Activated T-cell treated with anti-CD3 and anti-CD28 coated beads, Interleukin-2, amount 50 U/mL, for 72 hours (primary cell): Measurements from ENCODE around the gene SDK1. TPM values are rescaled to one million over a fixed set of nuclear protein-coding genes. Genes with fewer than 3 reads are reported as not detected.

Experiments
- ATAC-seq, 2 donors: fragments of 150-1000 bp; cut with Tn5 transposase; replicated peaks in 1 of 2; 2 replicates each; pipeline ENCODE4 v1.10.0; 2021; ENCODE audit warnings: moderate library complexity in 2 of 2, mild to moderate bottlenecking in 1 of 2
- DNase-seq, 2 donors: peaks; one replicate each; pipeline ENCODE4 v3.0.0; 2021 to 2022; ENCODE audit warnings: mixed read lengths in 1 of 2
- H3K27ac Mint-ChIP-seq: one replicate; pipeline ENCODE4 v1.8.0; 2022; ENCODE audit warnings: mild to moderate bottlenecking, moderate library complexity, mixed read lengths
- H3K27me3 Mint-ChIP-seq: one replicate; pipeline ENCODE4 v1.8.0; 2022; ENCODE audit warnings: low read depth, mixed read lengths
- H3K36me3 Mint-ChIP-seq, 2 donors: one replicate each; pipeline ENCODE4 v1.8.0; 2022; ENCODE audit warnings: mixed read lengths in 2 of 2, mild to moderate bottlenecking in 1 of 2; ENCODE audit not compliant: insufficient read depth in 2 of 2
- H3K4me1 Mint-ChIP-seq: one replicate; pipeline ENCODE4 v1.8.0; 2022; ENCODE audit warnings: low read depth, mixed read lengths
- H3K4me3 Mint-ChIP-seq, 2 donors: one replicate each; pipeline ENCODE4 v1.8.0; 2022; ENCODE audit warnings: mild to moderate bottlenecking in 2 of 2, mixed read lengths in 2 of 2, moderate library complexity in 2 of 2
- H3K9me3 Mint-ChIP-seq, 2 donors: one replicate each; pipeline ENCODE4 v1.8.0; 2022; ENCODE audit warnings: mixed read lengths in 2 of 2
- total RNA-seq, 2 donors: library from RNA; stranded (reverse); gene quantifications; one replicate each; pipeline ENCODE4 v1.2.3, GENCODE V29; 2022

Gene SDK1
- total RNA-seq, 2 donors from 2014 or later, result 6.1 to 6.3 TPM

GRCh38 chr7:3481435-3481834 lies 180.4 kb downstream of the SDK1 start:
- H3K36me3 Mint-ChIP-seq, result no peaks in the 10 kb centered on the region
- peaks cover 0 to 2% of the 10 kb centered on the region in 2 donors for H3K9me3 Mint-ChIP-seq
- DNase-seq, result no peak
- ATAC-seq, result no peak
- no peak overlapping the region for H3K27ac Mint-ChIP-seq
- no peaks in the 10 kb centered on the region for H3K4me1 Mint-ChIP-seq
- H3K4me3 Mint-ChIP-seq, result no peak overlapping the region
- H3K27me3 Mint-ChIP-seq, result no peaks in the 10 kb centered on the region

- no peaks in the 10 kb centered on the region for H3K27me3 Mint-ChIP-seq
- no peaks in the 10 kb centered on the region for H3K36me3 Mint-ChIP-seq
- no peak overlapping the region for H3K4me3 Mint-ChIP-seq
- DNase-seq (no peak), ATAC-seq (no peak)
- H3K27ac Mint-ChIP-seq, result no peak overlapping the region
- H3K9me3 Mint-ChIP-seq, result peaks cover 0 to 2% of the 10 kb centered on the region in 2 donors
- H3K4me1 Mint-ChIP-seq, result no peaks in the 10 kb centered on the region
Observed at GRCh38 chr7:3482147-3482921, 181.3 kb downstream of the SDK1 start.

GRCh38 chr7:3486841-3487240 lies 185.8 kb downstream of the SDK1 start:
- DNase-seq (no peak), ATAC-seq (no peak)
- H3K4me3 Mint-ChIP-seq, result no peak overlapping the region
- no peaks in the 10 kb centered on the region for H3K27me3 Mint-ChIP-seq
- H3K4me1 Mint-ChIP-seq, result no peaks in the 10 kb centered on the region
- H3K9me3 Mint-ChIP-seq, result no peaks in the 10 kb centered on the region
- H3K36me3 Mint-ChIP-seq, result no peaks in the 10 kb centered on the region
- H3K27ac Mint-ChIP-seq, result no peak overlapping the region

GRCh38 chr7:3488829-3489228 lies 187.8 kb downstream of the SDK1 start:
- Mint-ChIP-seq H3K4me1 (peaks cover 9% of the 10 kb centered on the region), H3K27ac (no peak overlapping the region), H3K27me3 (no peaks in the 10 kb centered on the region), H3K4me3 (no peak overlapping the region), H3K36me3 (no peaks in the 10 kb centered on the region), H3K9me3 (no peaks in the 10 kb centered on the region)
- DNase-seq (no peak), ATAC-seq (no peak)

GRCh38 chr7:3493499-3493898 lies 192.4 kb downstream of the SDK1 start:
- peak; percentile 43 to 79 for ATAC-seq

GRCh38 chr7:3494947-3495346 lies 193.9 kb downstream of the SDK1 start:
- peak in 1 of 2 donors; percentile 13 for DNase-seq

More at GRCh38 chr7:3493499-3493898, 192.4 kb downstream of the SDK1 start:
- peaks cover 23% of the 10 kb centered on the region for H3K4me1 Mint-ChIP-seq
- H3K36me3 Mint-ChIP-seq, result no peaks in the 10 kb centered on the region
- peak overlapping the region in 1 of 2 donors; percentile 52 for H3K4me3 Mint-ChIP-seq
- no peaks in the 10 kb centered on the region for H3K9me3 Mint-ChIP-seq
- no peak for DNase-seq
- H3K27me3 Mint-ChIP-seq, result no peaks in the 10 kb centered on the region
- H3K27ac Mint-ChIP-seq, result peak overlapping the region; percentile 51

GRCh38 chr7:3495530-3495929 lies 194.5 kb downstream of the SDK1 start:
- ATAC-seq, result no peak
- no peak overlapping the region for H3K27ac Mint-ChIP-seq
- H3K9me3 Mint-ChIP-seq, result peaks cover 5 to 7% of the 10 kb centered on the region in 2 donors
- DNase-seq, result no peak
- H3K27me3 Mint-ChIP-seq, result no peaks in the 10 kb centered on the region
- H3K36me3 Mint-ChIP-seq, result peaks cover 6 to 7% of the 10 kb centered on the region in 2 donors
- peaks cover 23% of the 10 kb centered on the region for H3K4me1 Mint-ChIP-seq
- H3K4me3 Mint-ChIP-seq, result no peak overlapping the region

More at GRCh38 chr7:3494947-3495346, 193.9 kb downstream of the SDK1 start:
- Mint-ChIP-seq H3K27ac (no peak overlapping the region), H3K4me1 (peaks cover 23% of the 10 kb centered on the region), H3K36me3 (peaks cover 4% of the 10 kb centered on the region in 2 donors), H3K9me3 (peaks cover 4 to 5% of the 10 kb centered on the region in 2 donors), H3K4me3 (peak overlapping the region in 1 of 2 donors; percentile 20), H3K27me3 (no peaks in the 10 kb centered on the region)
- ATAC-seq, result peak; percentile 56 to 64

- ATAC-seq (no peak), DNase-seq (no peak)
- Mint-ChIP-seq H3K36me3 (peaks cover 8 to 10% of the 10 kb centered on the region in 2 donors), H3K27me3 (no peaks in the 10 kb centered on the region), H3K4me1 (peaks cover 23% of the 10 kb centered on the region), H3K27ac (no peak overlapping the region), H3K9me3 (peaks cover 6 to 8% of the 10 kb centered on the region in 2 donors), H3K4me3 (no peak overlapping the region)
Observed at GRCh38 chr7:3495954-3496353, 194.9 kb downstream of the SDK1 start.

GRCh38 chr7:3497796-3498195 lies 196.7 kb downstream of the SDK1 start:
- Mint-ChIP-seq H3K9me3 (peaks cover 8 to 12% of the 10 kb centered on the region in 2 donors), H3K4me3 (no peak overlapping the region), H3K27me3 (no peaks in the 10 kb centered on the region), H3K36me3 (peaks cover 9 to 14% of the 10 kb centered on the region in 2 donors), H3K4me1 (peaks cover 23% of the 10 kb centered on the region), H3K27ac (no peak overlapping the region)
- ATAC-seq (no peak), DNase-seq (no peak)

GRCh38 chr7:3501671-3502070 lies 200.6 kb downstream of the SDK1 start:
- Mint-ChIP-seq H3K4me1 (no peaks in the 10 kb centered on the region), H3K27ac (no peak overlapping the region), H3K4me3 (no peak overlapping the region), H3K36me3 (peaks cover 9 to 23% of the 10 kb centered on the region in 2 donors), H3K9me3 (peaks cover 9 to 18% of the 10 kb centered on the region in 2 donors), H3K27me3 (no peaks in the 10 kb centered on the region)
- ATAC-seq (no peak), DNase-seq (no peak)

- Mint-ChIP-seq H3K9me3 (peaks cover 7 to 25% of the 10 kb centered on the region in 2 donors), H3K27me3 (no peaks in the 10 kb centered on the region), H3K27ac (no peak overlapping the region), H3K4me1 (no peaks in the 10 kb centered on the region), H3K36me3 (peaks cover 15 to 30% of the 10 kb centered on the region in 2 donors), H3K4me3 (no peak overlapping the region)
- no peak for DNase-seq
- no peak for ATAC-seq
Observed at GRCh38 chr7:3504384-3504783, 203.3 kb downstream of the SDK1 start.

GRCh38 chr7:3510101-3511020 lies 209.3 kb downstream of the SDK1 start:
- ATAC-seq, result no peak
- Mint-ChIP-seq H3K4me3 (no peak overlapping the region), H3K9me3 (peaks cover 1 to 12% of the 10 kb centered on the region in 2 donors), H3K27ac (no peak overlapping the region), H3K36me3 (peaks cover 7 to 11% of the 10 kb centered on the region in 2 donors), H3K4me1 (no peaks in the 10 kb centered on the region), H3K27me3 (no peaks in the 10 kb centered on the region)
- no peak for DNase-seq

- H3K27ac Mint-ChIP-seq, result no peak overlapping the region
- H3K27me3 Mint-ChIP-seq, result no peaks in the 10 kb centered on the region
- DNase-seq (no peak), ATAC-seq (no peak)
- H3K4me1 Mint-ChIP-seq, result no peaks in the 10 kb centered on the region
- H3K36me3 Mint-ChIP-seq, result no peaks in the 10 kb centered on the region
- no peaks in the 10 kb centered on the region for H3K9me3 Mint-ChIP-seq
- no peak overlapping the region for H3K4me3 Mint-ChIP-seq
Observed at GRCh38 chr7:3517344-3517743, 216.3 kb downstream of the SDK1 start.
